ENCODE data around the gene TTC33.
"Not testable (repeated sequence)": the region's sequence is repeated elsewhere in the genome, so short reads cannot be mapped to it uniquely, and the experiment has no call there.

Gene TTC33

DNA sequence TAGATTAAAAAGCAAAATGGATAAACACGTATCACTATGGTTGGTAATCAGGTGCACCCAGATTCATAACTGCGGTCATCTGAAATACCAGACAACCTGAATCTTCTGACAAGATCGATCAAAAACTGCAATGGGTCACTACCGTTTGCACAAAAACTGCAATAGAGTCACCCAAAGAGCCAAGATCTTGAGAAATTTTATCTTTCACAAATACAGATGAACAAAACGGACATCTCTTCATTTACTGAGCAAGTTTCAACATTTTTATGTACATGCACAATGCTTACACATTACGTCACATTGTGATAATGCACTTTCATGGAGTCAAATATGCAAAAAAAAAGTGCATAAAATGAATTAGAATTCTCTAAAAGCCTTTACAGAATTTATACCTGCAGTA lies 23.8 kb upstream of the TTC33 start:
- no peak for DNase-seq

DNA sequence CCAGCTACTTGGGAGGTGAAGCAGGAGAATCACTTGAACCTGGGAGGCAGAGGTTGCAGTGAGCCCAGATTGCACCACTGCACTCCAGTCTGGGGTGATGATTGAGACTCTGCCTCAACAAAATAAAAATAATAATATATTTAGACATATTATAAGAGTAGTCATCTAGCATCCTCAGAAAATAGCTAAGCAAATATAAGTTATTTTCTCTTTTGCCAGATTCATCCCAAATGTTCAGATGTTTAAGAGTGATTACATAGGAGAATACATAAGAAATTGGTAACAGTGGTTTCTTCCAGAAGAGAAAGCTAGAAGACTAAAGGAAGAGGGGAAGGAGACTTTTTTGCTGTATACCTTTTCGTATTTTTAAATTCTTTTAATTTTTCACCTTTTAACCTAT lies 22.4 kb upstream of the TTC33 start:
- DNase-seq: no peak

DNA sequence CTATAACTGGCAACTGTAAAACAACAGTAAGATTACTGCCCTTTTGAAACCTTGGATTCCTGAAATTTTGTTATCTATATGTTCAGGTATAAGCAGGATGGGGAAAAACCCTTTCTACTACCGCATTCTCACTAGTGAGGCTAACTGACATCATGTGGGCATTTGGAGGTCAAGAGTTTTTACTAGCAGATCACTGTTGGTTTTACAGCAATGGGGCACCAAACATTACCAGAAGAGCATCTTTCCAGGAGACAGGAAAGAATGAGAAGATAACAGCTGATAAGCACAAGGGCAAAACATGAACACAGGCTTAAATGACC lies 20.9 kb upstream of the TTC33 start:
- DNase-seq: no peak

DNA sequence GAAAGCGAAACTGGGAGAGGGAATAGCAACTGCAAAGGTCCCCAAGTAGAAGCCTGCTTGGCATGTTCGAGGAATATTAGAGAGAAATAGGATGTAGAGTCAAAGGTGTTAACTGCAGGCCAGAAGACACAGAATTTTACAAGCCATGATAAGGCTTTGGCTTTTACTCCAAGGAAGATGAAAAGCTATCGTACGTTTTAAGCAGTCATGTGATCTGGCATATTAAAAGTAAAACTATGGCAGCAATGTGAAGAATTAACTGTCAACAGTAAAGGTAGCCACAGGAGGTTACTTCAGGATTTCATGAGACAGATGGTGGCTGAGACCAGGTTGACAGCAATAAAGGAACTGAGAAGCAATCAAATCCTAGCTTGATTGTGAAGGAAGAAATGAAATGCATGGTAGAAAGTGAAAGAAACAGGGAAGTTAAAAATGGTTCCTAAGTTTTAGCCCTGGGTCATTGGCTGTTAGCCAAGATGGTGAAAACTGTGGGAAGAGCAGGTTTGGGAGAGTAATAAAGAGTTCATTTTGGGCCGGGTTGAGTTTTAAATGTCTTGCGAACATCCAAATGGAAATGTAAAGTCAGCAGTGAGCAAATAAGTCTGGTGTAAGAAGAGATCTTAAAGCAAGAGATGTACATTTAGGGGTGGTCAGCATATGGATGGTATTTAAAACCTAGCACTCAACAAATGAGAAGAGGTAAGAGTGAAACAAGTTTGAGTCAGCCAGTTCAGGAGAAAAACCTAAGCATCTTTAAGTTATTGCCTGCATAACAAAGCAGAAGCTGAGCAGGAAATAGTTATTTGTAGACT lies 20.3 kb upstream of the TTC33 start:
- no peak for DNase-seq

DNA sequence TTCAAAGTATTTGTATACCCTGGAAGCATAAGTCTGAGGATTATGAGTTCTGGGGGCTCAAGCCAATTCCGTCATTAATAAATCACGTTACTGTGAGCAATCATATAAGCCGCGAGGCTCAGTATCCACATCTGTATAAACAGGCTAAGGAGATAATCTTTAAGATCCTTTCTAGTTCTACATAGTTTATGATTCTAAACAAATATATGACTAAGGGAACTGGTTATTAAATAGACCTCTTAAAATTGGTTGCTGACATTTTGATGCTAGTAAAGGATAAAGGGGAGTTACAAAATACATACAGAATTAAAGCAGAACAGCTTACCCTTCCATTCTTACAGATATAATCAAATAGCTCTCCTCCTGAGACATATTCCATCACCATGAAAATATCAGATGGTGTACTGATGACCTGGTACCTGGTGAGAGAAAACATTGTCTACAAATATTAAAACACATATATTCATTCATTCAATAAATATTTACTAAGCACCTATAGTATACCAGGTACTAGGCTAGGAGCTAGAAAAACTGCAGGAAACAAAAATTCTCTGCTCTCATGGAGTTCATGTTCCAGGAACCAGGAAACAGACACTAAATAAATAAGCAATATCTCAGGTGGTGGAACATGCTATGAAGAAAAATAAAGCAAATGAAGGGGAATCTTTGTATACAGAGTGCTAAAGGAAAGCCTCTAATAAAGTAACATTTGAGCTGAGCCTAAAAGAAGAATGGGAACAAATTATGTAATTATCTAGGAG lies 19.5 kb upstream of the TTC33 start:
- no peak for DNase-seq

DNA sequence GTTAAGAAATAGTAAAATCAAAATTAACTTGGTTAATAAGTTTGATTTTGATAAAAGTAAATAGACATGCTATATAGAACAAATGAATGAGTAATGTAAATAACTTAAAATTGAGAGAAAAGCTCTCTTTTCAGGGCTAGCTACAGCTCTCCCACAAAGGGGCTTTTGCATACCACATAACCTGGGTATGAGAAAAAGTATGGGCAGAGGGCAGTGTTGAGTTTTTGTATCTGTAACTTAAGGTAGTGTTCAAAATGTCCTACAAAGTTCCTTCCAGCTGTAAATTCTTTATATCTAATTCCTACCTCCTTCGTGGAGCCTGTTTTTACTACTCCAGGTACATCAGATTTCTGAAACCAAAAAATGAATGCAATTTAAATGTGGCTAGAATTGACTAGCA lies 18.9 kb upstream of the TTC33 start:
- DNase-seq: no peak

DNA sequence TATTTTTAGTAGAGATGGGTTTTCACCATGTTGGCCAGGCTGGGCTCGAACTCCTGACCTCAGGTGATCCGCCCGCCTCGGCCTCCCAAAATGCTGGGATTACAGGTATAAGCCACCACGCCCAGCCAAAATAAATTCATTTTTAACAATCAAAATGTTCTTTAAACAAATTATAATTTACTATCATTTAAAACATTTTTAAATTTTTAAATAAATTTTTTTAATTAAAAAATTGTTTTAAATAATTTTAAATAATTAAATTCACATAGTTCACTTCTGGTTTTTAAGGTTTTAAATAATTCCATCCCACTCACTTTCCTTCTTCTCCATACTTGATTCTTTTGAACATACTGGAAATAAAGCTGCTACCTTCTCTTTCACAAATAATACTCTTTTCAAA lies 15.0 kb upstream of the TTC33 start:
- no peak for DNase-seq

DNA sequence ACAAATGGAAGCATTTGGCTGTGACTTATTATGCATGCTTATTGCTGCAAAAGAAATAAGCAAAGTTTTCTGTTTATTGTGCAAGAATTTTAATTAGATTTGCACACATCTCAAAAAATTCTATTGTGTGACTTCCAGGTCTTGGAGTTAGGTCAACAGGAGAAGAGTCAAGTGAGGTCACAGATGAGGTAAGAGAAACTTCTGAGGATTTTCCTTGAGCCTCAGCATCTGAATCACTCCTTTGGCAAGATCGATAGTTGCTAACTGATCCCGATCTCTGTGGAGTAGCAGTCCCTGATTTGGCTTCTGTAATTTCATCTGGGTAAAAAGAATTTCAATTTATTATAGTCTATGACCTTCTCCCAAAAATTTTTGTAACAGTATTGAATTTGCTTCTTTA lies 6.9 kb upstream of the TTC33 start:
- no peak for DNase-seq

DNA sequence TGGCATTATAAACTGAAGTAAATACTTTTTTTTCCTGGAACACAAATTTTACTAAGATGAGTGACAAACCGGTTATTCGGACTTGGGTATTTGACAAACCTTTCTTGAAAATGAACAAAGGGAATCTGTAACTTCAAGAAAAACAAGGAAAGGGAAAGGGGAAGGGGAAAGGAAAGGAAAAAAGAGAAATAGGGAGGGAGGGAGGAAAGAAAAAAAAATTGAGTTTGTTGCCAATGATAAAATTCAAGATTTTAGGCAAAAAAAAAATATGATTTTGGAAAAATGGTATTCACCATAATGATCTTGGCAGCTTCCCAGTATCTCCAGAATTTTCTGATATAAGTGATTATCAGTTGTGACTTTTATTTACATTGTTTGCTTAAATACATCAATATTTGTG lies 1.6 kb upstream of the TTC33 start:
- no peak for DNase-seq

DNA sequence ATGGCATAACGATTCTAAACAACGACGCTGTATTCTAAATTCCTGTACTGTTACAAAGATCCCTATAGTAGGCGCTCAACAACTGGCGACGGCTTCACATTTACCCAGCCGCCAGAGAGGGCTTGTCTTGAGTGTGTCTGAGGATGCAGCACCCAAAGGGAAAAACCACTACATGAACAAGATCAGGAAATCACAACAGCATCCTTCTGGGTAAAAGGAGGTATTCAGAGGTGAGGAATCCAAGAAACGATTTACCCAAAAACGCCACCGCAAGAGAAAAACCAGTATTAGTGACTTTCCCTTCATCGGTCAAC lies 711 bp downstream of the TTC33 start:
- DNase-seq: peak; percentile 67

DNA sequence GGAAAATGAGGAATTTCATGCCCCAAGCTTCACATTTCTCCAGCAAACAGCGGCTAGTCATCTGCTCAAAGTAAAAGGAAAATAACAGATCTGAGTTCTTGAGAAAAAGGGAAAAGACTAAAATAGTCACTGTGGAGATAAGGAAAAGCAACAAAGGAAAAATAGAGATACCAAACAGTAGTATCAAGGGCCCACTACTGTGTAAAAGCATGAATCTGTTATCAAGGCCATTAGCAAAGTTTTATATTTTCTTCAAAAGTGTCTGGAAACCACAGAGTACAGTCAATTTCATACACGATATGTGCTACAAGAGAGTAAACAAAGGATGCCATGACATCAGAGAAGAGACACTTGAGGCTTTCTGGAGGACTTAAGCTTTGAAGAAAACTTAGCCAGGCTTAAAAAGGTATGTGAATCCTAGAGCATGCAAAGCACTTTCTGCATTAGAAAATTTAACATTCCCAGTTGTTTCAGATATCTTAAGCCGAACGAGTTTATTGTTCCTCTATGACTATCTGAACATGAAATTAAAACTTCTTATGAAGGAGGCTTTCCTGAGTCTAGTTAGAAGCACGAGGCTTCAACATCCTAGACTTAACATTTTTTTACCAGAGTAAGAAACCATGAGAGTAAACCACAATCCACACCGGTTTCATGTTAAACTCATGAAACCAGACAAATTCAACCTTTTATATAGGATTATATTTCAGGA lies 1.2 kb downstream of the TTC33 start:
- no peak for DNase-seq

DNA sequence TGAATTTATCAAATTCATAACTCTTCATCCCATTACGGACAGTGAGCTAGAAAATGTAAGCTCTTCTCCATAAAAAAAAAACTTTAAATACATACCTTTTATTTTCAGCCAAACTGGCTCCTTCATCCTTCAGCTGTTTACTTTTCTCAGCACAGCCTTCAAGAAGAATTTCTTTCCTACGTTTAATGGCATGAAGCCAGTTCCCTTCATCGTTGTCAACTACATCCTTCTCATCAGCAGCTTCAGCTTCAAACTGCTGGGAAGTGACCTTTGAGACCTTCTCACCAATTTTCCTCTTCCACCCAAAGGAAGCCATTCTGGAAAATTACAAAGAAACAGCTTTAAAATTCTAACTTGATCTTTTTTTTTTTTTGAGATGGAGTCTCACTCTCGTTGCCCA lies 9.1 kb downstream of the TTC33 start:
- no peak for DNase-seq

DNA sequence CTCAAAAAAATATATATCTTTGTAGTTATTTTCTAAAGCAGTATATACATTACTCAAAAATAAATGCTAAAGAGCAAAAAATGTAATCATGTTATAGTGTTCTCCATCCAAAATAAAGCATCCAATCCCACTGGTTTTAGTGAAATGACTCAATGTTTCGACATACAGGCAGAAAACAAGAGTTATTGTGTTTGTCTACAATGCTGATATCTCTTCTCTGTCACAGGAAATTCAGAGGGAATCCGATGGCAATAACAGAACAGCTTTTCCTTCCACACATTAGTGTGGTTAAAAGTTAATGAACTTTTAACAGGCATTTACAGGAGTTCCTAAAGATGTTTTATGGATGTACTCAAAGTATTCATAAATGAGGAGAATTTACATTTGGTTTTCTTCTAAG lies 12.0 kb downstream of the TTC33 start:
- no peak for DNase-seq

DNA sequence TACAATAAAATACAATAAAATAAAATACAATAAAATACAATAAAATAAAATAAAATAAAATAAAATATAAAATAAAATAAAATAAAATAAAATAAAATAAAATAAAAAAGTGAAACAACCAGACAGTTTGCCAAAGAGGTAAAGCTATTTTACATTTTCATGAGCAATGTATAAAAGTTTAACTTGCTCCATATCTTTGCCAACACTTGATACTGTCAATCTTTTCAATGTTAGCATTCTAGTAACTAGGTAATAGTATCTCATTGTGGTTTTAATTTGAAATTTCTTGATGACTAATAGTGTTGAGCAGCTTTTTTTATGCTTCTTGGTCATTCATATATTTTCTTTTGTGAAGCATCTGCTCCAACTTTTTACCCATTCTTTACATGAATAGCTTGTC lies 17.3 kb downstream of the TTC33 start:
- DNase-seq: no peak

DNA sequence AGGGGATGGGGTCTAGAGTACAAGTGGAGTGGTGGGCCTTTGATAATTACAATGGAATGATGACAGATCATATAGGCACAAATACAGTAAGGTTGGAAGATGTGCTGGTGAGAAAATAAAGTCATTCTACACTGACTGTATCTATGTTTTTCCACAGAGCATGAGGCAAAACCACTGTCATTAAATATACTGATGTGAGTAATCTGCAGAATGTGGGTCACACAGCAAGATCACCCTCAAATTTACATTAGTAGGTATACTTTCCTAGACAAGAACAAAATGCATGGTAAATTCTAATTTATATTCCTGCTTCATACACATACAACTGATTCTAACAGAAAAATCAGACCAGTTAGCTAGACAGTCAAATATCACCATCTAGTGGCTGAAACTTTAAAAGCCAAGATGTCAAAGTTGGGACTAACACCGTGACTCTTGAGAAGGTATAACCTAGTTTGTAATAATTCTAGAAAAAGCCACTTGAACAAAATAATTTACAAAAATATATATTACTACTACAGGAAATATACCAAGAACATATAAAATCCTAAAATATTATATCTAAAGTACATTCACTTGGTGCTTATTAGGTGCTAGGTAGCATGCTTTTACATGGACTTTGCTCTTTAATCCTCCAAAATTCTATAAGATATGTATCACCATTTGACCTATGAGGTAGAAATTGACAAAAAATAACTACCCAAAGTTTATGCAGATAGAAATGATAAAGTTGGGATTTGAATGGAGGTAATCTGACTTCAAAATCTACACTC lies 19.5 kb downstream of the TTC33 start:
- peak; percentile 55 for DNase-seq

DNA sequence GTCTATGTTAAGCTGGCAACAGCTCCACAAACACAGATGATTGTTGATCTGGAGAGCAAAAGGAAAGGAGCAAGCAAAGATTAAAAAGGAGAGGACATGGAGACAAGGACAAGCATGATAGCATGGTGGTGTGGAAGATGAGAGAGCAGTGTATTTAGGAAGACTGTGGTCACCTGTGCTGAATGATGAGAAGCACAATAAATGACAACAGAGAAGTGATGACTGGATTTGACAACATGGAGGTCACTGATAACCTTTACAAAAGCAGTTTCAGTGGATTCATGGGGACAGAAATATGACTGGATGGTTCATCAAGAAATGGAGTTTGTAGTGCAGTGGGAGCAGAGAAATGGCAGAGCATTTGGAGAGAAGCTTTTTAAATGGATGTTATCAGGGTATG lies 20.2 kb downstream of the TTC33 start:
- DNase-seq: no peak

DNA sequence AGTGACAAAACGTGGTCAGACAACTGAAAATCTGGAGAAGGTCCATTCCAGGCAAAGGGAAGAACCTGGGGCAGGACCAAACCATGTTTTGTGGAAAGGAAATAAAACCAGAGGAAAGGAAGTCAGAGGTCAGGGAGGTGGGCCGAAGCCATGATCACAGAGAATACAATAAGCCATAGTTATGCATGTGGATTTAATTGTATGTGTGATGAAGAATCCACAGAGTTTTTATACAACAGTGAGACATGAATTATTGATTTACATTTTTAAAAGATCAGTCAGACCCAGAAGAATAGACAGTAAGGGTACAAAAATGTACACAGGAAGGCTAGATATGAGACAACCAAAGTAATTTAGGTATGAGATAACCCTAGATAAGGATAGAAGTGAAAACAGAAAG lies 20.8 kb downstream of the TTC33 start:
- no peak for DNase-seq

DNA sequence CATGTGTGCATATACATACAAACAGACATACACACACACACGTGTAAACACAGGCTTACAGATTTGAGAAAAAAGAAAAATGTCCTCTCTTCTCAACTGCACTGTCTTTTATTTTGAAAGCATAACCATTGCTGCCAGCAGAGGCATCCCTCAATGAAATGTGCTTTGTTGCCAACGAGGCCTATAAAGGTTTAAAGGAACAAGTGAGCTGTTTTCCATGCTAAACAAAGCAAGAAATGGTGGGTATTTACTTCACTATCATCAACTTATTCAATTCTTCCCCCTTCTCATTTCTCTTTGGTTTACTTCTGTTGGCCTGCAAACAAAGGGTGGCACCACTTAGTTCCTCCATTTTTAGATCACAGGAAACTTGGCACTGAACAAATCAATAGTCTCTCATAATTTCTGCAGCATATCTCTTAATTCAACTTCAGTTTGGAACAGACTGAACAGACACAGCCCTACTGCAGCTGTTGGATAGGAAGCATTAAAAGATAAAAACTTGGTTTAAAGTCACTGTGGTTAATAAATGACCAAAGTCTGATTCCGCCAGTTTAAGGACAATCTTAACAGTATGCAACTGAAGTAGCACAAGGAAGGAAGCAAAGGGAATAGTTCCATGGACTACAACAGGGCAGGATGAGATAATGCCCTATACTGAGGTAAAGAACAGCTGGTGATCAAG lies 21.7 kb downstream of the TTC33 start:
- DNase-seq: no peak

DNA sequence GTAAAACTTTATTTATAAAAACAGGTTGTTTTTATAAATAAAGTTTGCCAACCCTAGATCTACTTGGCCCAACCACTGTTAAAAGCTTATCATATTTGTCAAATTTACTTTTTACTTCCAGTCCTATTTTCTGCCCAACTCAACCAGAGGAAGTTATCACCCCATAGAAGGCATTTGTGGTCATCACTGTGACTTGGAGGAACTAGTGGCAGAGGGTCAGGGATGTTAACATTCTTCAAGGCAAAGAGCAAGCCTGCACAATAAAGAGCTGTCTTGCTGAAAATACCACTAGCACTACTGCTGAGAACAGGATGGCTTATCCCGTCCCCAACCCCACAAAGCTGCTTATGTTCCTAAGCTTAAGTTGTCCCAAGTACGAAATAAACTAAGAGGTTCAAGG lies 22.3 kb downstream of the TTC33 start:
- DNase-seq: no peak

DNA sequence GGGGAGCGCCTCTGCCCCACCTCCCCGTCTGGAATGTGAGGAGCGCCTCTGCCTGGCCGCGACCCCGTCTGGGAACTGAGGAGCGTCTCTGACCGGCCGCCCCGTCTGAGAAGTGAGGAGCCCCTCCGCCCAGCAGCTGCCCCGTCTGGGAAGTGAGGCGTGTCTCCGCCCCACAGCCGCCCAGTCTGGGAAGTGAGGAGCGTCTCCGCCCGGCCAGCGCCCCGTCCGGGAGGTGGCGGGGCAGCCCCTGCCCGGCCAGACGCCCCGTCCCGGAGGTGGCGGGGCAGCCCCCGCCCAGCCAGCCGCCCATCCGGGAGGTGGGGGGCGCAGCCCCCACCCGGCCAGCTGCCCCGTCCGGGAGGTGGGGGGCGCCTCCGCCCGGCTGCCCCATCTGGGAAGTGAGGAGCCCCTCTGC lies 33.3 kb downstream of the TTC33 start:
- not testable (repeated sequence) for DNase-seq

DNA sequence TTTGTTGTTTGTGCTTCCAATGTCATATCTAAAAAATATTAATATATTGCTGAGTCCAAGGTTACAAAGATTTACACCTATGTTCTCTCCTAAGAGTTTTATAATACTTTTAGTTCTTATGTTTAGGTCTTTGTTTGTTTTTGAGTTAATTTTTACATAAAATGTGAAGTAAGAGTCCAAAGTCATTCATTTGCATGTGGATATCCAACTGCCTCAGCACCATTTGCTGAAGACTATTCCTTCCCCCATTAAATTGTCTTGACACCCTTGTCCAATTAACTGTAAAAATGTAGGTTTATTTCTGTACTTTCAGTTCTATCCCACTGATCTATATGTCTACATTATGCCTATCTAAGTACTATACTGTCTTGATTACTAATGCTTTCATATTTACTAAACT lies 35.7 kb downstream of the TTC33 start:
- no peak for DNase-seq

DNA sequence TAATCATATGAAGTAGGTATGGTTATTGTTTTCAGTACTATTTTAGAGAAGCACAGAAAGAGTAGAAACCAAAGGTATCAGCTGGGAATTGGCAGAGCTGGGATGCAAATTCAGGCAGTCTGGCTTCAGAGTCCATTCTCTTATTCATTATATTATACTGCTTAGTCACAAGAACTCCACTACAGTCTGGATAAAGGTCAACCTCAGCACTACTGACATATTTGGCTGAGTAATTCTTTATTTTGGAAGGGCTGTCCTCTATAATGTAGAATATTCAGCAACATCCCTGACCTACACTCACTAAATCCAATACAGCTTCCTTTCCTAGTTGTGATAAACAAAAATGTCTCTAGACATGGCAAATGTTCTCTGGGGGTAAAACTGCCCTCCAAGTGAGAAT lies 38.5 kb downstream of the TTC33 start:
- no peak for DNase-seq

DNA sequence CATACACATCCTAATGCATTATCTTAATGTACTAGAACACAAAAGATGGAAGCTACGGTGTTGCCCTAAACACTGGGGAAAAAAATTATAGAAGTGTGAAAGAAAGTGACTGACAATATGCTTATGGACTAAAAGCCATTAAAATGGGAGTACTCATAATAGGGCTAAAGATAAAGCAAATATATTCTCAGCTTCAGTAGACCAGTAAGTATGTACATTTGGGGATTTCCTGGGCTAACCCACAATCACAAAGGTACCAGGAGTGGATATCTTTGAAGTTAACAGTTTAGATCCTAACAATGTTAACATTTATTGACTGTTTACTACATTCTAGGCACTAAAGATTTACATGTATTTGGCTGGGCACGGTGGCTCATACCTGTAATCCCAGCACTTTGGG lies 39.2 kb downstream of the TTC33 start:
- no peak for DNase-seq

Data from NCI-H446 treated with DMSO at 0.1 percent for 48 hours (cell line).